ACHN (cell line): ENCODE measurements around the gene ARVCF.

ENCODE experiments used
- DNase-seq: peaks from one replicate; pipeline ENCODE4 v3.0.0-alpha.2; 2015
- in situ Hi-C: cut with HindIII; loops from 2 replicates; pipeline ENCODE4 v1.10.0; 2017; ENCODE audit warnings: low sequenced_read_pairs, low pct_ligation_motif_present, low pct_unique_long_range_greater_than_20kb

Gene ARVCF

DNA sequence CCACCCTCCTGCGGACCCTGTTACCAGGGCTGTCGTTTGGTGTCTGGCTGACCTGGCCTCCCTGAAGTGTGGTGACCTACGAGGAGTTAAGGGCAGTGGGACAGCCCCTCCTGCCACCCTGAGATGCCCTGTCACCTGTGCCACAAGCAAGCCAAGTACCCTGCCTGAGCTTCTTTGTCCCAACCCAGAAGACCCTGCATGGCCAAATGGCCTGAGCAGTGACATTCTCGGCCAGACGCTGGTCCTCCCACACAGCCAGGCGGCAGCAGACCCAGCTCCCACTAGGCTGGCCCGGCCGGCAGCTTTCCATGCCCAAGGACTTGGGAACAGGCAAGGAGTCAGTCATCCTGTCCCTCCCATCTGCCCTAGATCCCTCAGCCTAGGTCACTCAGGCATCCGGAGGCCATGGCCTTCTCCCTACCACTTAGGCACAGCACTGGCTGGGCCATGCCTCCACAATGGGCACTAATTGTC lies 7.6 kb downstream of the ARVCF start:
- in situ Hi-C loops: no loop called here
- DNase-seq: no peak

DNA sequence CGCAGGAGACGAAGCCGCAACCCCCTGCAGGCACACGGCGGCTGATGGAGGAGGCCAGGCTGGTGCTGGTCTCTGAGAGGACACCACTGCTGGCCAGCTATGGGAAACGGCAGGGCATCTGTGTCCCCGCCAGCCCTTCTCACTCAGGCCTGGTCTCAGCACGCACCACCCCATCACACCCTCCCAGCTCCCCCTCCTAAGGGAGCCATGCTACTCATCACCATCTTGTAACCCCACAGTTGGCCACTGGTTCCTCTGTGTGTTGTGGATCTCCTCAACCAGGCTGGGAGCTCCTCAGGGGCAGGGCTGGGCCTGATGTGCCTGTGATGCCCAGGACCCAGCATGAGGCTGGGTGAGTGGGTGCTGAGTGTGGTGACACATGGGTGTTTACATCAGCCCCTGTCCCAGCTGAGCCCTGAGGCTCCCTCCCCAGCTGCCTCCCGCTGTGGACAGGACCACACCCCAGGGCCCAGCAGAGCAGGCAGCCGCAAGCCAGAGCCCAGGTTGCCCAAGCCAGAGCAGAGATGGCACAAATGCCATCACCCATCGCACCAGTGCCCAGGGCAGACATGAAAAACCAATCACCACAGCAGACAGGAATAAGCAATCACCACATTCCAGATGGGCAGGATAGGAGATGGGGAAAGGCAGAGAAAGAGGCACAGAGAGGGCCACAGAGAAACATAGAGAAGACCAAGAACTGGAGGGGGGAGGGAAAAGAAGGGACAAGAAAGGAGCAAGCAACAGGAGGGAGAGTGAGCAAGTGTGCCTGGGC lies 8.2 kb downstream of the ARVCF start:
- DNase-seq: no peak
- in situ Hi-C loops: no loop called here

DNA sequence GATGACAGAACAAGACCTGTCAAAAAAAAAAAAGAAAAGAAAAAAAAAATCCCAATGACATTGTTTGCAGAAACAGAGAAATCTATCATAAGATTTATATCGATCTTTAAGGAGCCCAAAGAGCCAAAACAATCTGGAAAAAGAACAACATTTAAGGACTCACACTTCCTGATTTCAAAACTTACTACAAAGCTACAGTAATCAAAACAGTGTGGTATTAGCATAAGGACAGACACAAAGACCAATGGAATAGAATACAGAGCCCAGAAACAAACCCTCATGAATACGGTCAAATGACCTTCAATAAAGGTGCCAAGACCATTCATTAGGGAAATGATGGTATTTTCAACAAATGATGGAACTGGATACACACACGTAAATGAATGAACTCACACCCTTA lies 12.2 kb downstream of the ARVCF start:
- in situ Hi-C loops: no loop called here
- DNase-seq: no peak

DNA sequence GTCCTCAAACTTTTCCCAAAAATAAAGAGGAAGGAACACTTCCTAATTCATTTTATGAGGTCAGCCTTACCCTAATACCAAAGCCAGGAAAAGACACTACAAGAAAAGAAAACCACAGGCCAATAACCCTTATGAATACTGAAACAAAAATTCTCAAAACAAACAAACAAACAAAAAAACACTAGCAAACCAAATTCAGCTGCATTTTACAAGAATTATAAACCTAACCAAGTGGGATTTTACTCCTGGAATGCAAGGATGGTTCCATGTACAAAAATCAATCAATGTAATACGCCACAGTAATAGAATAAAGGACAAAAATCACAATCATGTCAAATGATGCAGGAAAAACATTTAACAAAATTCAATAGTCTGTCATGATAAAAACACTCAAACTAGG lies 13.3 kb downstream of the ARVCF start:
- in situ Hi-C loops: no loop called here
- DNase-seq: no peak

DNA sequence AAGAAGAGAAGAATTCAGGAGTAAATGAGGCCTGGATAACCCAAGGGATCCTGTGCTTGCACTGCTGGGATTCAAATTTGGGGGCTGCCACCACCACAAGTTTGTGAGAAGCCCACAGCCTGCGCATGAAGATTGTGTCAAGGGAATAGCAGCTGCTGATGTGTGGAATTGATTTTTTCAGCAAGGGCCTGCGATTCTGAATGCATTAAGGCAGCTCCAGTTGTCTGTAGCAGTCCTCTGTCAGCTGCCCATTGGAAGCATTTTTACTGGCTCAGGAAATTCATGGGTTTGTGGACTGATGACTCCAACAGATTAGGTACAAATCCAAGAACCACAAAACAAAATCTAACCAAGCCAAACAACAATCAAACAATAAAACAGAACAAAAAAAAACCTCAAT lies 14.0 kb downstream of the ARVCF start:
- DNase-seq: no peak
- in situ Hi-C loops: no loop called here

DNA sequence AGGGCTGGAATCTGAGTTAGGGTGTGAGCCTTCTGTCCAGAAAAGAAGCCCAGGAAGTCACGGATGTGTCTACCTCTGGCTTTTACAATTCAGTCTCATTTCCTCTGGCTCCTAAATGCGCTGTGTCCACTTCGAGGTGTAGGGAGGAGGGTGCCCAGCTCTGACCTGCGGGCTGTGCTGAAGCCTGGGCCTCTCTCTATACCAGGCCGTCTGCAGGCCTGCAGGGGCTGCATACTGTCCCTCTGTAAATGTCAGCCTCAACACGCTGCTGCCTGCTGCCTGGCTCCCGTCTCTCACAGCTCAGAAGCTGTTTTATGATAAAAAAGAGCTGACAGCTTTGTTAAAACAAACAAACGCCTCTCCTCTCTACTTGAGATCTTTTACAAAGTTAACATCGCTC lies 14.5 kb downstream of the ARVCF start:
- no peak for DNase-seq
- in situ Hi-C loops: no loop called here

DNA sequence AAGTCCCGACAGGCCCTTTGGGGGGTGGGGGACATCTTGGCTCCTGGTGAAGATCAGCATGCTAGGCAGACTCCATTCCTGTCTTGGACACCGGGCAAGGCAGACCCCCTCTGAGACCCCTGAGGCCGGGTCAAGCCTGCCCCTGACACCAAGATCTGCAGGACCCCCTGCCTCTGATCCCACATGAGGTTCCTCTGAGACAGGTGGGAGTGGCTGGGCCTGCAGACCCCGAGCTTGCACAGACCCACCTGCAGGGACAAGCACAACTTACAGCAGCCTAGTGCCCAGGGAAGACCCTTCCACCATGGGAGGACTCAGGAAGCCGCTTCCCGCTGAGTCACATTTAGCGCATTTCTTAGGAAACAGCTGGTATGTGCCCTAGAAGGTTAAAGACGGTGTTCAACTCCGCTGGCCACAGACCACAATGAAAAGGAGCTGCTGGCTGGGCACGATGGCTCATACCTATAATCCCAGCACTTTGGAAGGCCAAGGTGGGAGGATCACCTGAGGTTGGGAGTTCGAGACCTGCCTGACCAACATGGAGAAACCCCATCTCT lies 15.5 kb downstream of the ARVCF start:
- no peak for DNase-seq
- in situ Hi-C loops: no loop called here

DNA sequence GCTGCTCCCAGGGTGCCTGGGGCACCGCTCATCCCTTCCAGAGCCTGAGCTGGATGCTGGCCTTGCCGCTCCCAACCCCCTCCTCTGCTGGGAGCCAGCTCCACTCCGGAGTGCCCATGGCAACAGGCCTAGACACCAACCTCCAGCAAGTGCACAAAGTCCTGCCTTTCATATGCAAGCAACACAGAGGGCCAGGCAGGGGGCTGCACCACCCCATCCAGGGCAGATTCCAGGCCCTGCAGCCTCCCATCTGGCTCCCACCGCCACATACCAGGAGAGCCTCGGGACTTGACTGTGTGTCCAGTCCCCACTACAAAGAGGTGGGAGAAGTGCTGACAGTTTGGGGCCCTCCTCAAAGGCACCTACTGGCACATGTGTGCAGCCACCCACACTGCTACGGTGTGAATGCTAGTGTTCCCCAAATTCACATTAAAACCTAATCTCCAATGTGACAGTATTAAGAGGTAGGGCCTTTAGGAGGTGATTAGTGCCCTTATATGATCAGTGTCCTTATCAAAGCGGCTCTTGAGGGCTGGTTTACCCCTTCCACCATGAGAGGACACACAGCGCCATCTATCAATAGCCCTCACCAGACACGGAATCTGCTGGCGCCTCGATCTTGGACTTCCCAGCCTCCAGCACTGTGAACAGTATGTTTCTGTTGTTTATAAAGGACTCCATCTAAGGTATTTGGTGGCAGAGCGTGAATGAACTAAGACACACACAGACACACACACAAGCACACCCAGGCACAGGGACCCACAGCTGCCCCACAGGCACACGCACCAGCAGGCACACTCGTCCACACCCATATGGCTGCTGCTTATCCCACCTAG lies 16.2 kb downstream of the ARVCF start:
- DNase-seq: no peak
- in situ Hi-C loops: no loop called here

DNA sequence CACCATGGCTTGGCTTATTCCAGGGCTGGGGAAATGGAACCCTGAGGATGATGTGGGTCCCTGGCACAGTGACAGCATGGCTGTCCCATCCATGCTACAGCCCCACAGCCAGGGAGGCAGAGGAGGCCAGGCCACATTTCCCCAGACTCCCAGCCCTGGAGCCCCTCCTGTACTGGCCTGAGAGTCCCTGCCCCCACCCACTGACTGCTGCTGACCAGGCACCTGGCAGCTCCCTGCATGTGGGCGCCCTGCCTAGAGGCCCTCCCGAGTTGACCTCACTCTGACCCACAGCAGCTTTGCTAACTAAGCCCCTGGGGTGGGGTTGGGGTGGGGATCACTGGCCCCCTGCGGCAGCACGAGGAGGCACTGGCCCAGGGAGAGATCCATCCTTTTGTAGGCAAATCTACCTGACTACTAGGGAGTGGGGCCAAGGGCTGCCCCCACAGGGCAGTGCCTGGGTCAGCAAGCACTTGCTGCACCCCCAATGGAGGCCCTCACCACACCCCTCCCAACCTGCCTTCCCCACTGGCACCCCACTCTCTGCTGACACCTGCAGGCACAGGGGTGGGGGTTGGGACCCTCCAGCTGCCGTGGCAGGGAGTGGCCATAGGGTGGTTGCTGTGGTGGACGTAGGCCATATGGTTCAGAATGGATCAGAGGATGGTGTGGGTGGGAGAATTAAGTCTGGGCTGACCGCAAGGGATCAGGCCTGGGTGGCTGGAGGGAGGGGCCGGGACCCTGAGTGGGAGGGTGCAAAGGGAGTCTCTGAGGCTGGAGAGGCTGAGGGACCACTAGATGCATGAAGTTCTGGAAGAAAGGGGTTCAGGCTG lies 17.4 kb downstream of the ARVCF start:
- DNase-seq: no peak
- in situ Hi-C loops: no loop called here

DNA sequence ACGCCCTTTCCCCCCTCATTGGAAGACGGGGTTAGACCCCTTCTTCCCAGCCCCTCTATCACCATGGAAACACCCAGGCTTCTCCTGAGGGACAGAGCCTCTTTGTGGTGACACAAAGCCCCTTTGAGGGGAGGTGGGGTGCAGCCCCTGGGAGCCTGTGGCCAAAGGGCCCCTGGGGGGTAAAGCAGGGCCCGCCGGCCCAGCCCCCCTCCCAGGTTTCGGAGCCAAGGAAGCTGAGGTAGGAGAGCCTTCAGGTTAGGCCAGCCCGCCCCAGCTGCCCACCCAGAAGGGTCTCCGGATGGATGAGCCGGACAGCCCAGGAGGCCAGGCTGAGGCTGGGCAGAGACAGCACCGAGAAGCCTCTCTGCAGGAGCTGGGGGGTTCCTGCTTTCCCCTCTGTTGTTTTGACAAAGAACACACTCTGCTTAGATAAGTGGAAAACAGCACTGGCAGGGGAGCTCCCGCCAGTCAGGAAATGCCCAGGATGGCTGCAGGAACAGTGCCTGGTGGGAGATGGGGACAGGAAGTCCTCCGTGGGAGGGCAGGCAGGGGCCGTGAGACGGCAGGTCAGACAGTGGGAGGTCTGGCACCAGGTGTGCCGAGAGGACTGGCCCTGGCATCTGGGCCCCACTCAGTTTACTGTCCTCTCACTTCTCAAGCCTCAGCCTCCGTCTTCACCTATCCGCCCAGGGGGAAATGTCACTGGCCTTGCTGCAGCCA lies 18.2 kb downstream of the ARVCF start:
- no peak for DNase-seq
- in situ Hi-C loops: no loop called here

DNA sequence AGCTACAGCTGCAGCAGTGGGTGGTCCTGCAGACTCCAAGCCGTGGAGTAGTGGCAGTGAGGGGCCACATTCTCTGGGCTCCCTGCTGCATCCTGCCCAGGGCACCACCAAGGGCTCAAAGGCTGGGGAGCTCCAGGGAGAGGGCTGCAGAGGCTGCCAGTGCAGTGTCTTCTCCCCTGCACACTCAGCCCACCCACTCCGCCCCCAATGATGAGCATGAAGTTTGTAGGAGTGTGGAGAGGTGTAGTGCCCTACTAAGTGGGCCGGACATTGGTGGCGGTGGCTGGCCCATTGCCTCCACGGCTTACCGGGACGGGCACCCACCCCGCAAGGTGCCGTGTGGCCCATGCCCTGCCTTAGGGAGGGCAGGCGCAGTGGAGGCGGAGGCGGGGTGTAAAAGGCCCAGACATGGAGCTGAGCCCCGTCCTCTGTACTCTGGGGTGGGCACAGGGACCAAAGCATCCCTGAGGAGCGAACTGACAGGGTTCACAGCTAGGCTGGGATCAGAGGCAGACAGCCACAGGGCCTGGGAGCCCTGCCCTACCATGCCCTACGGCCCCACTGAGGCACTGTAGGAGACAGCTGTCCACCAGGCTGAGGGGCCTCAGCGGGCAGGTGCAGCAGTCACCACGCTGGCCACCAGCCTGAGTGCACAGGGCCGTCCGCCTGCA lies 18.9 kb downstream of the ARVCF start:
- DNase-seq: no peak
- in situ Hi-C loops: no loop called here

DNA sequence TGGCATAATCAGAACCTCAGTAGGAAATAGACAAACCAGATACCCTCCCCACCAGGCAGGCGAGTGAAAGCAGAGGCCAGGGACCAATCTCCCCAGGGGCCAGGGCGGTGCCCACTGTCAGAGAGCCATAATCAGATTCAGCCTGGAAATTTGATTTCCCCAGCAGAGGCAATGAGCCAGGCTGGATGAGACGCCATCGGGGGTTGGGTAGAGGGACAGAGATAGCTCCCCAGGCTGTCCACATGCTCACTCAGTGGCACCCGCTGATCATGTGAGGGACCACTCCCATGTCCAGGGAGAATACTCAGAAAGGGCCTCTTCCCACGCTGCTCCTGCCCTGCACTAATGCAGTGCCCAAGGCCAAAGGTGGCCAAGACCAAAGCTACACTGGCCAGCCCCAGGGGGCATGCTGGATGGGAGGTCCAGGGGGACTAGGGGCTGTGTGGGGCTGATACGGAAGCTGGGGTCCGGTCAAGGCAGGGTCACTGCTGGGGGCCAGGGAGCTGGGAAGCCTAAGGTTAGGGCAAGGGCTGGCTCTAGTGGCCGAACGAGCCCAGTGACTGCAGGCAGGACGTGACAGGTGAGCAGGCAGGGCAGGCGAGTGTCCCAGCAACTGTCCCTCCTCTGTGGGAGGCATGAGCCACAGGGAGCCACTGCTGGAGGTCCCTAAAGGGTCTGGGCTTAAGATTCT lies 19.8 kb downstream of the ARVCF start:
- in situ Hi-C loops: no loop called here
- no peak for DNase-seq

DNA sequence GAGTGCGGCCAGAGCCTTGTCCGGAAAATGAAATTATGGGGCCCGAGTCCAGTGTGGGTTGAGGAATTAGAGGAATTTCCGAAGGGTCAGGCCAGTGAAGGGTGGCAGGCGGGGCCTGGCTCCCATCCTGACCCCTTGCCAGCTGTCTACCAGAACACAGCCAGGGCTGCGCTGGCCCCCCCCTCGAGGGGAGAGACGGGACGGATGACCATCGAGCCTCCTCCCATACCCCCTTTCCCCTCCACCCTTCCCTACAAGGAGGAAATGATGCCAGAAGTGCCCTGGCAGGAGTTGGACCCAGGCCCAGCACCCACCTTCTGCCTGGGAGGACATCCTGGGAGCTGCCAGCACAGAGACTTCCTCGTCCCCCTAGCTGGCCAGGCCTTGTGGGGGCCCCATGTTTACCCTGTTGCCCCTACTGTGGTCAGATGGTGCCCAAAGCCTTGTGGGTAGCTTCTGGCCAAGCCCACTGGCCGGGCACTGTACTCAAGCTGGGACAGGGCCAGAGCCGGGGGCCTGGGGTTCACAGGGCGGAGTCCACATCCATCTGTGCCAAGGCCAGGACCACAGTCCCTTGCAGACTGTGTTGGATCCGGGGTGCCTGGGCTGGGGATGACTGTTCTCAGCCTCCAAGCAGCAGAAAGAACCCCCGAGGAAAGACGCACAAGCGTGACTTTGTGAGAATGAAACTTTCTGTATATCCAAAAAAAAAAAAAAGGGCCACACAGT lies 20.8 kb downstream of the ARVCF start:
- no peak for DNase-seq
- in situ Hi-C loops: no loop called here

DNA sequence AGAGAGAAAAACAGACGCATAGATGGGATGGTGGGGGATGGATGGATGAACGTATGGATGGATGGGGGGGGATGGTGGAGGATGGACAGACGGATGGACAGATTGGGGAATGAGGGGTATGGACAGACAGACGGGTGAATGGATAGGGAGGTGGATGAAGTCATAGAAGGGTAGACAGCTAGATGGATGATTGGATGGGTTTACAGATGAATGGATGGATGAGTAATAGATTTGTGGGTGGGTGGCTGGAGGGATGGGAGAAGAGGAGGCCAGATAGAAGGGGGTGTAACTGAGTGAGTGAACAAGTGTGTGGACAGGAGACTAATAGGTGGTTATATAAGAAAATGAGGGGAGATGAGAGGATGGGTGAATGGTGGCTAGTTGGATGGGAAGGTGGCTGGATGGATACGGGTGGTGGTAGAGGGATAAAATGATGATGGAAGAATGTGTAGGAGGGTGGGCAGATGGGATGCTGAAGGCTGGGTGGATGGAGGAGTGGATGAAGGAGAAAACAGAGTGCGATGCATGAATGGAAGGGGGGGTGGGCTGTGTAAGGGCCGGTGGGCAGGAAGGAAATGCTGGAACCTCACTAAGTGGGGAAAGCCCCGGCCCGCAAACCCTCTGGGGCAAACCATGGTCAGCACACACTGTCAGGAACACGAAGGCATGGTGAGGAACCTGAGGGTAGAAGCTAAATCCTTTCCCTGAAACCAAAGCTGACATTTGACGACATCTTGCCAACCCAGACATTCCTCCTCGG lies 21.6 kb downstream of the ARVCF start:
- in situ Hi-C loops: no loop called here
- no peak for DNase-seq

DNA sequence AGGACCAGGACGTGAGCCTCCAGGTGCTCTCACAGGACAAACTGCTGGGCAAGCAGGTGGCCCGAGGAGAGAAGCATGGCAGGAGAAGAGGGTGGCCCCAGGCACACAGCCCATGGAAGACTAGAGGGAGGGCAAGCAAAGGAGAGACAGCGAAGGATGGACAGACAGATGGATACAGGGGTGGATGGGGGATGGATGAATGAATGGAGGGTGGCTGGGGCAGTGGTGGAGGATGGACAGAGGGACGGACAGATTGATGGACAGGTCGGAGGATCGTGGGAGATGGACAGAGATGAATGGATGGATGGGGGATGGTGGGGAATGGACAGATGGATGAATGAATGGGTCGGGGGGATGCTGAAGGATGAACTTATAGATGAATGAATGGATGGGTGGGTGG lies 22.7 kb downstream of the ARVCF start:
- in situ Hi-C loops: no loop called here
- DNase-seq: no peak

DNA sequence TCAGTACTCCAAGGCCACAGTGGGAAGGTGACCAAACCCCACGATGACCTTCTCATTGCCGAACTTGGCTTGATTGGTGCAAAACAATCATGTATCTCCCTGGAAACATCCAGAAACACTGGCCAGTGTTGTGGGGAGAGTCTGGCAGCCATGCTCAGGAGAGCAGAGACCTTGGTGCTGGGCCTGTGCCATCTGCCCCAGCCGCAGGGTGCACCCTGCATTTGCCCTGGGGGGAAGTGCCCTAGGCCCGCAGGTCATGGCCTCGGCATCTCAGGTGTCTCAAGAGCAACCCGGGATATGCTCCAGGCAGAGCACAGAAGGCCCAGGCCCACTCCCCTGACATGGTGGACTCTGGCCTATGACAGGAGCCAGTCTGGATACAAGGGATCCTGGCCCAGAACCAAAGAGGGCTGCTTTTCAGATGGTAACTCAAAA lies 23.7 kb downstream of the ARVCF start:
- in situ Hi-C loops: no loop called here
- DNase-seq: no peak
